ENCODE data around the gene KCTD4. TPM values are rescaled to one million over a fixed set of nuclear protein-coding genes. Genes with fewer than 3 reads are reported as not detected.

The KCTD4 gene
- total RNA-seq = not detected in 2 replicates

GRCh38 chr13:45200701-45201232 lies at the start of gene KCTD4:
TSS of gene KCTD4 (minus strand) at chr13:45201045. CDS start at chr13:45194567, 6,478 bp downstream.

Other genes starting within 250 kb of the KCTD4 start
- gene NUFIP1, start 211.6 kb downstream of the KCTD4 start, total RNA-seq = 2.0 and 2.4 TPM in 2 replicates
- gene GPALPP1, start 211.5 kb downstream of the KCTD4 start, total RNA-seq = 11.8 and 19.0 TPM in 2 replicates
- 12.3 and 12.8 TPM in 2 replicates for gene GTF2F2, start 80.5 kb downstream of the KCTD4 start, total RNA-seq
- gene TPT1, start 140.1 kb upstream of the KCTD4 start, total RNA-seq = 2,682 and 2,735 TPM in 2 replicates
- gene SLC25A30, start 217.3 kb upstream of the KCTD4 start, total RNA-seq = 5.0 and 20.4 TPM in 2 replicates